PC-9 (cell line): ENCODE data around the gene KIAA1191. TPM values are rescaled to one million over a fixed set of nuclear protein-coding genes. Genes with fewer than 3 reads are reported as not detected.

ENCODE experiments used
- BruUV-seq: library from RNA; stranded (reverse); fragments of 400-500 nt; replicated peaks from 2 replicates; lab custom pipeline; 2021; lab: Mats Ljungman, UMichigan
- CTCF ChIA-PET: fragments of 300-600 bp; sonication (Branson Sonifier 250); formaldehyde crosslinking; loops from one replicate; lab custom pipeline; 2022; ENCODE audit warnings: antibody characterized with exemption; lab: Charles Lee
- POLR2A ChIA-PET: fragments of 300-600 bp; sonication (Branson Sonifier 250); formaldehyde crosslinking; loops from one replicate; lab custom pipeline; 2022; ENCODE audit warnings: antibody characterized with exemption; ENCODE audit not compliant: unreplicated experiment; lab: Charles Lee
- DNase-seq, 2 experiments: peaks; one replicate each; pipeline versions ENCODE4 v3.0.0 to v3.0.0-alpha.2; 2015 to 2022; ENCODE audit warnings: mixed read lengths in 1 of 2
- H2AFZ ChIP-seq: fragments of 200-600 bp; sonication (generic); 2 replicates; pipeline ENCODE4 v1.8.1; 2017; ENCODE audit warnings: antibody characterized with exemption
- H3F3A ChIP-seq: fragments of 200-600 bp; sonication (generic); 2 replicates; pipeline ENCODE4 v1.8.1; 2017; ENCODE audit warnings: antibody characterized with exemption, mild to moderate bottlenecking, low read depth; ENCODE audit not compliant: insufficient read depth
- H3K27ac ChIP-seq: fragments of 200-600 bp; sonication (generic); 2 replicates; pipeline ENCODE4 v1.6.1; 2016; ENCODE audit warnings: mixed run types
- H3K27me3 ChIP-seq: fragments of 200-600 bp; sonication (generic); 2 replicates; pipeline ENCODE4 v1.6.1; 2016; ENCODE audit warnings: low read depth, mixed run types; ENCODE audit not compliant: insufficient read depth
- H3K36me3 ChIP-seq: fragments of 200-600 bp; sonication (generic); 2 replicates; pipeline ENCODE4 v1.6.1; 2016; ENCODE audit warnings: low read depth, mixed run types
- H3K4me1 ChIP-seq: fragments of 200-600 bp; sonication (generic); replicated peaks from 2 replicates; pipeline ENCODE4 v1.6.1; 2016; ENCODE audit warnings: mixed run types; ENCODE audit not compliant: insufficient read depth
- H3K4me2 ChIP-seq: fragments of 200-600 bp; sonication (generic); 2 replicates; pipeline ENCODE4 v1.6.1; 2017; ENCODE audit warnings: mixed run types
- H3K4me3 ChIP-seq: fragments of 200-600 bp; sonication (generic); 2 replicates; pipeline ENCODE4 v1.6.1; 2016; ENCODE audit warnings: mixed run types
- H3K79me2 ChIP-seq: fragments of 200-600 bp; sonication (generic); 2 replicates; pipeline ENCODE4 v1.6.1; 2017; ENCODE audit warnings: low read depth, mixed run types
- H3K9me2 ChIP-seq: fragments of 200-600 bp; sonication (generic); 2 replicates; pipeline ENCODE4 v1.8.1; 2017; ENCODE audit warnings: mild to moderate bottlenecking; ENCODE audit not compliant: insufficient read depth
- H3K9me3 ChIP-seq: fragments of 200-600 bp; sonication (generic); 2 replicates; pipeline ENCODE4 v1.8.1; 2016; ENCODE audit warnings: low read depth; ENCODE audit not compliant: insufficient read depth
- H4K20me1 ChIP-seq: fragments of 200-600 bp; sonication (generic); 2 replicates; pipeline ENCODE4 v1.8.1; 2017; ENCODE audit not compliant: insufficient read depth
- EZH2 ChIP-seq: fragments of 200-600 bp; sonication (generic); IDR thresholded peaks from 2 replicates; pipeline ENCODE4 v1.8.0; 2017; ENCODE audit warnings: antibody characterized with exemption, low read depth
- intact Hi-C: fragments of 100-400 bp; cut with micrococcal nuclease; formaldehyde crosslinking; loops from one replicate; pipeline ENCODE4 v1.10.0; 2022; ENCODE audit not compliant: unreplicated experiment
- total RNA-seq: library from RNA; stranded (reverse); gene quantifications from 2 replicates; pipeline ENCODE4 v1.2.3, GENCODE V29; 2021
- TF ChIP-seq, protein P1 (sequence below): fragments of 200-600 bp; sonication (generic); conservative IDR thresholded peaks from 2 replicates; pipeline ENCODE4 v1.6.1; 2017; ENCODE audit warnings: mixed run types, antibody characterized with exemption, mild to moderate bottlenecking, moderate library complexity

KIAA1191 gene
- total RNA-seq, 1 experiment from 2014 or later, result 115 TPM

DNA sequence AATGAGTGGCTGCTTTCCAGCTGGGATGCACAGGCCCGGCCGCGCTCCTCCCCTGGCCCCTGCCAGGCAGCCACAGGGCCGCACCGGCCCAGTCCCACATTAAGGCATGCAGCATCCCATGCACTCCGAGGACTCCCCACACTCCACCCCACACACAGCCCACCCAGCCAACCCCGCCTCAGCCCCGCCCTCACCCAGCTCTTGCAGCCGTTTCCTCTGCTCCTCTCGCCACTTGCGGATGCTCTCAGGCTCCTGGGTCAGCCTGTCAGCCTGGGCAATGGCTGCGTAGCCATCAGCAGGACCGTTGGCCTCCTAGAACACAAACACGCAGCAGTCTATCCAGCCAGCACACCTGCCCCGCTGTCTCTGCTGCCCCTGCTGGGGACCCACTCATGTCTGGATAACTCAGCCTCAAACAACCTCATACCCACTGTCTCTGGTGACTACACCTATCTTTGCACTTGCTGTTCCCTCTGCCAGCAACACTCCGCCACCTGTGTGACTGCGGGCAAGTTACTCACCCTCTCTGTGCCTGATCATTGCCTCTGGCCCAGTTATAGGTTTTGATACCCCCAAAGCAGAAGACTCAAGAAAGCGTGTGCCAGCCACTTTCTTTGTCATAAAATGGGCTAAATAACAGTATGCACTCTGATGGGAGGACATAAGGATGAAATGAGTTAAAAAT lies 36.3 kb upstream of the KIAA1191 start:
- Histone ChIP-seq H3K36me3 (no peaks in the 10 kb centered on the region), H2AFZ (no peak overlapping the region), H4K20me1 (peaks cover 3% of the 10 kb centered on the region; the same call in 1 of the 2 replicates), H3K79me2 (no peaks in the 10 kb centered on the region), H3K9me2 (no peaks in the 10 kb centered on the region), H3K4me3 (no peak overlapping the region), H3K4me1 (no peaks in the 10 kb centered on the region), H3K27me3 (no peaks in the 10 kb centered on the region), H3F3A (peaks cover 5% of the 10 kb centered on the region; the same call in 1 of the 2 replicates), H3K9me3 (no peaks in the 10 kb centered on the region), H3K4me2 (no peak overlapping the region), H3K27ac (no peak overlapping the region)
- no TSS peak for BruUV-seq
- DNase-seq, result no peak
- TF ChIP-seq, protein P1, sequence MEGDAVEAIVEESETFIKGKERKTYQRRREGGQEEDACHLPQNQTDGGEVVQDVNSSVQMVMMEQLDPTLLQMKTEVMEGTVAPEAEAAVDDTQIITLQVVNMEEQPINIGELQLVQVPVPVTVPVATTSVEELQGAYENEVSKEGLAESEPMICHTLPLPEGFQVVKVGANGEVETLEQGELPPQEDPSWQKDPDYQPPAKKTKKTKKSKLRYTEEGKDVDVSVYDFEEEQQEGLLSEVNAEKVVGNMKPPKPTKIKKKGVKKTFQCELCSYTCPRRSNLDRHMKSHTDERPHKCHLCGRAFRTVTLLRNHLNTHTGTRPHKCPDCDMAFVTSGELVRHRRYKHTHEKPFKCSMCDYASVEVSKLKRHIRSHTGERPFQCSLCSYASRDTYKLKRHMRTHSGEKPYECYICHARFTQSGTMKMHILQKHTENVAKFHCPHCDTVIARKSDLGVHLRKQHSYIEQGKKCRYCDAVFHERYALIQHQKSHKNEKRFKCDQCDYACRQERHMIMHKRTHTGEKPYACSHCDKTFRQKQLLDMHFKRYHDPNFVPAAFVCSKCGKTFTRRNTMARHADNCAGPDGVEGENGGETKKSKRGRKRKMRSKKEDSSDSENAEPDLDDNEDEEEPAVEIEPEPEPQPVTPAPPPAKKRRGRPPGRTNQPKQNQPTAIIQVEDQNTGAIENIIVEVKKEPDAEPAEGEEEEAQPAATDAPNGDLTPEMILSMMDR, result no peak
- no peak for TF ChIP-seq EZH2
- ChIA-PET POLR2A (no interaction called here), CTCF (no interaction called here)
- intact Hi-C loops, result no loop called here

DNA sequence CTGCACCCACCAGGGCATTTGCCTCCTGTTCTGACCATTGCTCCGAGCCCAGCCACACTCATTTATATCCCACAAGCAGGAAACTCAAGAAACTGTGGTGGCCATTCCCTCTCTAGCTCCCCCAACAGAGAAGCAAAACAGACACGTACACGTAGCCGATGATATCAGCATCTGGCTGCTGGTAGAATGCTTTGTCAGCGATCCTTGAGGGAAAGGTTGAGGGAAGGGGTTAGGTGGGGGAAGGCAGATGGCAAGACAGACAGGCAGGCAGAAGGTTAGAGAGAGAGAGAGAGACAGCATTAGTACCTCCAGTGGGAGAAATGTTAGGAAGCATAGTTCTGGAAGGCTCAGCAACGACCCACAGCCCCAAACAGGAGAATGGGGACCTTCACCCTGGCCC lies 34.8 kb upstream of the KIAA1191 start:
- Histone ChIP-seq H3K9me2 (no peaks in the 10 kb centered on the region), H4K20me1 (0 out of 2 replicates have a peak, but pooled peaks cover 3% of the 10 kb centered on the region), H3K9me3 (no peaks in the 10 kb centered on the region), H3K4me2 (no peak overlapping the region), H3K36me3 (no peaks in the 10 kb centered on the region), H2AFZ (no peak overlapping the region), H3K27ac (no peak overlapping the region), H3K4me3 (no peak overlapping the region), H3K27me3 (no peaks in the 10 kb centered on the region), H3K79me2 (no peaks in the 10 kb centered on the region), H3K4me1 (no peaks in the 10 kb centered on the region), H3F3A (peaks cover 16% of the 10 kb centered on the region; the same call in 1 of the 2 replicates)
- BruUV-seq, result no TSS peak
- intact Hi-C loops, result no loop called here
- CTCF ChIA-PET, result interaction anchor here (0.5 kb wide), 1 partner anchor 10 kb away, joined by 4 read pairs; no protein-coding TSS in a partner anchor
- TF ChIP-seq, protein P1, result no peak
- no peak for TF ChIP-seq EZH2
- DNase-seq, result peak in 1 of 2 experiments; percentile 22
- POLR2A ChIA-PET, result no interaction called here

DNA sequence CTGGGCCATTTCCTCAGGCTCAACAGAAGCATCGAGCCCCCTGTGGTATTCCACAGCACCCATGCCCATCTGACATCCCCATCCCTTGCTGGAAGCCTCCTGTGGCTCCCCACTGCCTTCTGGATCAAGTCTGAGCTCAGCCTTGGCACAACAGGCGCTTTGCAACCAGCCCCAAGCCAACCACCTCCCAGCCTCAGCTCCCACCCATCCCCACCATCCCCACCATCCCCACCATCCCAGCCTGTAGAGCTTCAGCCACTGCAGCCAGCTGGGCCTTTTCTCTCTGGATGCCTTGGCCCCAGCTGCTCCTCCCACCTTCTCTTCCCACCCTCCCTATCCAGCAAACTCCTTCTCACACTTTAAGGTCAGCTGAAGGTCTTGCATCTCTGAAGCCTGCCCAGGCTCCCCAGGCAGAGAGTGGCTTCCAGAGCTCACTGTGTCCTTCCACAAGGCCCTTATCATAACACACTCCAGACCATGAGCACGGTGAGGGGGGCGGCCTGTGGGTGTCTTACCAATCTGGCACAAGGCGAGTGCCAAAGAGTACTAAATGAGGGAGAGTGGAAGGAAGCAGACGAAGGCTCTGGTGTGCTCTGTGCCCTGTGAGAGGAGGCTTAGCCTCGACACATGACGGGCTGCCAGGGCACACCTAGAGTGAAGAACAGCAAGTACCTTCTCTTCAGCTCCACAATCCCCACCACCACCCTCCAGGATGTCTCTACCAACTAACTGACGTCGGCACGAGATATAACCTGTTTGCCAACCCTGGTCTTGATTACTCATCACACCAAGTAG lies 33.5 kb upstream of the KIAA1191 start:
- CTCF ChIA-PET, result no interaction called here
- H3K27ac ChIP-seq, result no peak overlapping the region
- no peaks in the 10 kb centered on the region for H3K27me3 ChIP-seq

More for the DNA sequence above, 33.5 kb upstream of the KIAA1191 start:
- no peaks in the 10 kb centered on the region for H3K9me3 ChIP-seq
- H3K9me2 ChIP-seq, result no peaks in the 10 kb centered on the region
- TF ChIP-seq EZH2, result no peak
- TF ChIP-seq, protein P1, result no peak
- no peaks in the 10 kb centered on the region for H4K20me1 ChIP-seq
- no peak overlapping the region for H3K4me3 ChIP-seq
- POLR2A ChIA-PET, result interaction anchor here (0.7 kb wide), 1 partner anchor 43 kb away, joined by 3 read pairs; no protein-coding TSS in a partner anchor
- H3F3A ChIP-seq, result peaks cover 17% of the 10 kb centered on the region
- peaks cover 1% of the 10 kb centered on the region; the same call in 1 of the 2 replicates for H3K4me1 ChIP-seq
- H3K4me2 ChIP-seq, result no peak overlapping the region
- DNase-seq, result peak in 1 of 2 experiments; percentile 5
- BruUV-seq, result no TSS peak
- no peak overlapping the region for H2AFZ ChIP-seq
- 0 out of 2 replicates have a peak, but pooled peaks cover 4% of the 10 kb centered on the region for H3K79me2 ChIP-seq
- intact Hi-C loops, result no loop called here
- no peaks in the 10 kb centered on the region for H3K36me3 ChIP-seq
